ENCODE results near the gene RARRES2.

- TF ChIP-seq, protein P1, sequence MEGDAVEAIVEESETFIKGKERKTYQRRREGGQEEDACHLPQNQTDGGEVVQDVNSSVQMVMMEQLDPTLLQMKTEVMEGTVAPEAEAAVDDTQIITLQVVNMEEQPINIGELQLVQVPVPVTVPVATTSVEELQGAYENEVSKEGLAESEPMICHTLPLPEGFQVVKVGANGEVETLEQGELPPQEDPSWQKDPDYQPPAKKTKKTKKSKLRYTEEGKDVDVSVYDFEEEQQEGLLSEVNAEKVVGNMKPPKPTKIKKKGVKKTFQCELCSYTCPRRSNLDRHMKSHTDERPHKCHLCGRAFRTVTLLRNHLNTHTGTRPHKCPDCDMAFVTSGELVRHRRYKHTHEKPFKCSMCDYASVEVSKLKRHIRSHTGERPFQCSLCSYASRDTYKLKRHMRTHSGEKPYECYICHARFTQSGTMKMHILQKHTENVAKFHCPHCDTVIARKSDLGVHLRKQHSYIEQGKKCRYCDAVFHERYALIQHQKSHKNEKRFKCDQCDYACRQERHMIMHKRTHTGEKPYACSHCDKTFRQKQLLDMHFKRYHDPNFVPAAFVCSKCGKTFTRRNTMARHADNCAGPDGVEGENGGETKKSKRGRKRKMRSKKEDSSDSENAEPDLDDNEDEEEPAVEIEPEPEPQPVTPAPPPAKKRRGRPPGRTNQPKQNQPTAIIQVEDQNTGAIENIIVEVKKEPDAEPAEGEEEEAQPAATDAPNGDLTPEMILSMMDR (IDR thresholded peaks at IDR 0.05): no peak
- TF ChIP-seq POLR2AphosphoS5 (IDR thresholded peaks at IDR 0.05): no peak
Observed at GRCh38 chr7:150323682-150324372, 17.6 kb downstream of the RARRES2 start.

All from upper lobe of left lung (tissue), 4 donors.